CD4-positive, alpha-beta T cell treated with Interleukin-15 for 4 hours (primary cell): ENCODE results near the gene CFAP77.
"Not testable (repeated sequence)": the region's sequence is repeated elsewhere in the genome, so short reads cannot be mapped to it uniquely, and the experiment has no call there.

Source experiments
- DNase-seq: peaks from one replicate; pipeline ENCODE4 v3.0.0-alpha.2; 2020; ENCODE audit warnings: low spot score

The CFAP77 gene

GRCh38 chr9:132547976-132548730, 138.1 kb downstream of the CFAP77 start:
- no peak for DNase-seq

GRCh38 chr9:132548751-132549640, 139.0 kb downstream of the CFAP77 start:
- DNase-seq = no peak

- DNase-seq = no peak
Measured at GRCh38 chr9:132551556-132551955, 141.5 kb downstream of the CFAP77 start.

GRCh38 chr9:132552041-132552440, 142.0 kb downstream of the CFAP77 start:
- no peak for DNase-seq

GRCh38 chr9:132554755-132555154, 144.7 kb downstream of the CFAP77 start:
- no peak for DNase-seq

GRCh38 chr9:132555528-132555927, 145.5 kb downstream of the CFAP77 start:
- DNase-seq = no peak

- DNase-seq = no peak
Measured at GRCh38 chr9:132556235-132556634, 146.2 kb downstream of the CFAP77 start.

- no peak for DNase-seq
Measured at GRCh38 chr9:132556714-132557113, 146.7 kb downstream of the CFAP77 start.

GRCh38 chr9:132557159-132557558, 147.1 kb downstream of the CFAP77 start:
- DNase-seq = no peak

- DNase-seq = no peak
Measured at GRCh38 chr9:132559711-132560110, 149.7 kb downstream of the CFAP77 start.

- DNase-seq = no peak
Measured at GRCh38 chr9:132560616-132561202, 150.7 kb downstream of the CFAP77 start.

- DNase-seq = no peak
Measured at GRCh38 chr9:132562306-132562573, 152.2 kb downstream of the CFAP77 start.

GRCh38 chr9:132564526-132564925, 154.5 kb downstream of the CFAP77 start:
- no peak for DNase-seq

GRCh38 chr9:132568787-132569186, 158.8 kb downstream of the CFAP77 start:
- not testable (repeated sequence) for DNase-seq

GRCh38 chr9:132571806-132572600, 162.0 kb downstream of the CFAP77 start:
- no peak for DNase-seq

- DNase-seq = no peak
Measured at GRCh38 chr9:132572921-132573320, 162.9 kb downstream of the CFAP77 start.

- peak; percentile 28 for DNase-seq
Measured at GRCh38 chr9:132575005-132575609, 165.1 kb downstream of the CFAP77 start.

- DNase-seq = no peak
Measured at GRCh38 chr9:132575811-132576210, 165.8 kb downstream of the CFAP77 start.

- DNase-seq = no peak
Measured at GRCh38 chr9:132577119-132577518, 167.1 kb downstream of the CFAP77 start.

- DNase-seq = no peak
Measured at GRCh38 chr9:132578367-132578932, 168.4 kb downstream of the CFAP77 start.

GRCh38 chr9:132579427-132579798, 169.4 kb downstream of the CFAP77 start:
- DNase-seq = no peak
